ENCODE data around the gene KCNMA1.

KCNMA1 gene

GRCh38 chr10:76839276-76839675 is 798.3 kb downstream of the KCNMA1 start:
- no peaks in the 10 kb centered on the region for H3K27me3 ChIP-seq (ENCODE audit: insufficient read depth, low read depth)
- H3K27ac ChIP-seq = no peak overlapping the region
- no peaks in the 10 kb centered on the region for H3K36me3 ChIP-seq (ENCODE audit: insufficient read depth)
- no peak overlapping the region for H3K4me3 ChIP-seq (IDR thresholded peaks at IDR 0.05; ENCODE audit: insufficient read depth, low read depth, low read length)
- no peak overlapping the region for H3K9ac ChIP-seq
- no peaks in the 10 kb centered on the region for H4K20me1 ChIP-seq (ENCODE audit: insufficient read depth)
- no peaks in the 10 kb centered on the region for H3K4me1 ChIP-seq (ENCODE audit: low read depth, poor library complexity, severe bottlenecking)
- H3K4me2 ChIP-seq = no peak overlapping the region
- no peak for TF ChIP-seq CTCF (conservative IDR thresholded peaks at IDR 0.05; ENCODE audit: low read depth, low read length)
- no peak overlapping the region for H2AFZ ChIP-seq (ENCODE audit: low read depth)
- H3K79me2 ChIP-seq (ENCODE audit: insufficient read depth, low read depth) = no peaks in the 10 kb centered on the region

GRCh38 chr10:76830218-76830617 is 807.4 kb downstream of the KCNMA1 start:
- Histone ChIP-seq H3K79me2 (ENCODE audit: insufficient read depth, low read depth) (no peaks in the 10 kb centered on the region), H3K4me2 (no peak overlapping the region), H3K4me1 (ENCODE audit: low read depth, poor library complexity, severe bottlenecking) (no peaks in the 10 kb centered on the region), H3K9ac (no peak overlapping the region), H3K36me3 (ENCODE audit: insufficient read depth) (no peaks in the 10 kb centered on the region), H4K20me1 (ENCODE audit: insufficient read depth) (no peaks in the 10 kb centered on the region), H3K4me3 (IDR thresholded peaks at IDR 0.05; ENCODE audit: insufficient read depth, low read depth, low read length) (no peak overlapping the region), H2AFZ (ENCODE audit: low read depth) (no peak overlapping the region), H3K27ac (no peak overlapping the region), H3K27me3 (ENCODE audit: insufficient read depth, low read depth) (no peaks in the 10 kb centered on the region)
- no peak for TF ChIP-seq CTCF (conservative IDR thresholded peaks at IDR 0.05; ENCODE audit: low read depth, low read length)

GRCh38 chr10:76829724-76830123 is 807.9 kb downstream of the KCNMA1 start:
- Histone ChIP-seq H3K4me3 (IDR thresholded peaks at IDR 0.05; ENCODE audit: insufficient read depth, low read depth, low read length) (no peak overlapping the region), H3K4me1 (ENCODE audit: low read depth, poor library complexity, severe bottlenecking) (no peaks in the 10 kb centered on the region), H4K20me1 (ENCODE audit: insufficient read depth) (no peaks in the 10 kb centered on the region), H2AFZ (ENCODE audit: low read depth) (no peak overlapping the region), H3K9ac (no peak overlapping the region), H3K36me3 (ENCODE audit: insufficient read depth) (no peaks in the 10 kb centered on the region), H3K27ac (no peak overlapping the region), H3K4me2 (no peak overlapping the region), H3K79me2 (ENCODE audit: insufficient read depth, low read depth) (no peaks in the 10 kb centered on the region), H3K27me3 (ENCODE audit: insufficient read depth, low read depth) (no peaks in the 10 kb centered on the region)
- TF ChIP-seq CTCF (conservative IDR thresholded peaks at IDR 0.05; ENCODE audit: low read depth, low read length) = no peak

Measured in KMS-11 (cell line).